HG03159 (cell line): ENCODE measurements around the gene NFX1.
"Not testable (repeated sequence)": the region's sequence is repeated elsewhere in the genome, so short reads cannot be mapped to it uniquely, and the experiment has no call there.

Experiments
- ATAC-seq: cut with Tn5 transposase; IDR thresholded peaks from one replicate; pipeline ENCODE4 v1.9.1; 2021; ENCODE audit warnings: mild to moderate bottlenecking, moderate library complexity; ENCODE audit not compliant: unreplicated experiment

Gene NFX1

DNA sequence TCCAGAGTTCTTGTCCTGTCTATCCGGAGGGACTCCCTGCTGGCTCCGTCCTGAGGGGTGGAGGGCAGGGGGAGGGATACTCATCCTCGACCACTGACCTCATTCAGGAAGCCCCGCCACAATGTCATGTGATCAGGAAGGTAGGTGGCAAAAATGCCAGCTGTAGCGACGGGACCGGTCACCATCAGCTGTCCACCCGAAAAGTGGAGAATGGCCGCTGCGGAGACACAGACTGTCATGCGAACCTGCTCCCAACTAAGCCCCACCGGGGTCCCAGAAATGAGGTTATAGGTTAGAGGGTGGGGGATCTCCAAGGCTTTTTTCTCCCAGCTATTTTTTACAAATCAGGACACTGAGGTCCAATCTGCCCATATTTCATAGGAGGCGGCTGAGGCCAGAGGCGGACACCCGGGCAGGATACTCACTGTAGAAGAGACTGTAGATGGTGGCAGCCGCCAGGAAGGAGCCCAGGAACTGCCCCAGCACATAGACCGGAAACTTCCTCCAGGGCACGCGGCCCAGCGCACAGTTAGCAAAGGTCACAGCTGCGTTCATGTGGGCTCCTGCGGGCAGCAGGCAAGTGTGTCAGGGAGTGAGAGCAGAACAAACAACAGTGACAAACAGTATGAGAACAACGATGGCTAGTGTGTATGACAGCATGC, 95.8 kb downstream of the NFX1 start:
- not testable (repeated sequence) for ATAC-seq

DNA sequence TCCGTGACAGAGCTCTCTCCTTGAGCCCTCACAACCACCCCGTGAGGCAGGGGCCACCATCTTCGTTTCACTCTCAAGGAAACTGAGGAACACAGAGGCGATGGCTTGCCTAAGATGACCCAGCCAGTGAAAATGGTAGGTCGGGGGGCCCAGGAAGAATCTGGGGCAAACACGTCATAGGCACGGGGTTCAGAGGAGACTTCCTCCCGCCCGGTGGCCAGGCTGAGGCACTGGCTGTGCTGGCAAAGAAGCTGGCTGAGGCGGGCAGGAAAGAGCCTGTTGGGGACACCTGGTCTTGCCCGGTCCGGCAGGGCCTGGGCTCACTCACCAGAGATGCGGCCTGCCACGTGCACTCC, 96.3 kb downstream of the NFX1 start:
- not testable (repeated sequence) for ATAC-seq

DNA sequence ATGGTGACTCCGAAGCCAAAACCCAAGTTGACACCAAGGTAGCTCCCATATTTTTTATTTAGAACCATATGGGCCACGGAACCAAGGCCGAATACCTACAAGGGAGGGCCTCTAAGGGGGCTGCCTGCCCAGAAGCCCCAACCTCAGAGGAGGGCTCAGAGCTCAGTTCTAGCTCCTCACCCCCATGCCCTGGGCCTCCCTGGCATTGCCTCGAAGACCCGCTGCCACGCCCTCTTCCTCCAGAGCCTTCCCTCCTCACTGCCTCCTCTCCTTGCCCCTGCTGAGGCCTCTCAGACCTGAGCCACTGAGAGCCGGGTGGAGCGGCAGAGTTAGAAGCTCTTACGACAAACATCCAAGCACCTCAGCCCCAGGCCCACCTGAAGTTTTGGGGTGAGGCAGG, 96.7 kb downstream of the NFX1 start:
- ATAC-seq, result not testable (repeated sequence)

DNA sequence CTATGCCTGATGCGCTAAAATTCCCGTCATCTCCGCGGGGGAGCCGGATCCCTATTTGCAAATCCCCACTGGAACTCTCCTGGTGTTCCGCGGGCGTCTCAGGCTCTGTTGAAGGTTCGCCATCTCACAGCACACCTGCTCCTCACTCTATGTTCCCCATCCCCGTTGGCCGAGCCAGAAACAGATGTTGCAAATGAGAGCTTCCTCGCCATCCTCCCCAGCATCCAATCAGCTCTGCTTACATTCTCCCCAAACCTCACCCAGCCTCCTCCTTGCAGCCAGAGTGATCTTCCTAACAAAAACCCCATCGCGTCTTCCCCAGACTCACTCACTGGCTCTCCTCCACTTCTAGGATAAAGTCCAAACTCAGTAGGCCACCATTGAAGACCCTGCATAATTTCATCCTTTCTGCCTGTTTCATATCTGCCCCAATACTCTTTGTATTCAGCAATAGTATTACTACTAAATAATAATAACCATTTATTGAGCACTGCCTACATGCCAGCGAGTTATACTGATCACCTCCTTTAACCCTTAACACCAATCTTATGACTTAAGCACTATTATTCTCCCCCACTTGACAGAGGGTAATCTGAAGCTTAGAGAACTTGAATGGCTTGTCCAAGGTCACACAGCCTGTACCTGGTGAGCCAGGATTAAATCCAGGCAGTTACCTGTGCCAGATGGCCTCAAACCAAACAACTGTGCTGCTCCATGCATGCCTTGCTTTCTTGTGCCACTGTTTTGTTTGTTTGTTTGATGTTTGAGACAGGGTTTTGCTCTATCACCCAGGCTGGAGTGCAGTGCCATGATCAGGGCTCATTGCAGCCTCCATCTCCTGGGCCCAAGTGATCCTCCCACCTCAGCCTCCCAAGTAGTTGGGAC, 98.0 kb downstream of the NFX1 start:
- no peak for ATAC-seq

DNA sequence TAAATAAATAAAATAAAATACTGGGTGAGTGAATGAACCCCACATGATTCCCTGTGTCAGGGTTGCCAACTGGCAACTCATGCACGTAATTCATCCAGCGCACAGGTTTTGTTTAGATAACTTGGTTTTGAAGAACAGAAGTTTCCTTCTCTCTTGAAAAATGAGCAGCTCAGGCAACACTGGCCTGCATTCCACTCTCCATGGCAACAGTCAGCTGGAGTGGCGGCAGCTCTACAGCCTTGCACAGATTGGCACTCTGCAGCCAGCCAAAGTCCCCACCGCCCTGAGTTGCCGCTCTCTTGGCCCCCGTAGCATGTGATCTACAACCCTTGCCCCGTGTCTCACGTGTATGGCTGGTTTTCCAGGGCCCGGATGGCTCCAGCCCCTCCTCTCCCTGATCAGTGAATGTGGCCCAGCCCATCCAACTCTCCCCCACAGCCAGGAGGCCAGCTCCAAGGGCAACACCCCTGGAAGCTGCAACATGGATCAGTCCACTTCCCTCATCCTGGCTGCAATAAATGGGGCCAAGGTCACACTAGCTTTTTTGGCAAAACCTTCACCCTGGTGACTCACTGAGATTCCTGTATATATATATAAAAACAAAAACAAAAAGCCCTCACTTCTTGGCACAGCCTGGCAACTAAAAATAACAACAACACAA, 100.9 kb downstream of the NFX1 start:
- ATAC-seq, result not testable (repeated sequence)

DNA sequence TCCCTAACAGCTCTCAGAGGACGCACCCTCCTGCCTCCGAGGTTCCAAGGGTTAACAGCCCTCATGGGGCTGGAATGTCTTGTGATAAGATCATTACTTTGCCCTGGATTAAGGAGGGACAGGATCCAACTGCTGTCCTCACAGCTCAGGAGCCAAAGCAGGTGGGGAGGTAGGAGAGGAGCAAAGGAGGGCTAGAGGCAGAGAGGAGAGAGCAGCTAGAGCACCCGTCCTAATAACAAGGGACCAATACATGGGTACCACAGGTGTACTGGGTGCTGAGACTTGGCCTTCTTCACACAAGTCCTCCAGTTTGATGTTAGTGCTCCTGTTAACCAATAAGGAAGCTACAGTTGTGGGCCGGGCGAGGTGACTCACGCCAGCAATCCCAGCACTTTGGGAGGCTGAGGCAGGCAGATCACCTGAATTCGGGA, 102.3 kb downstream of the NFX1 start:
- not testable (repeated sequence) for ATAC-seq

DNA sequence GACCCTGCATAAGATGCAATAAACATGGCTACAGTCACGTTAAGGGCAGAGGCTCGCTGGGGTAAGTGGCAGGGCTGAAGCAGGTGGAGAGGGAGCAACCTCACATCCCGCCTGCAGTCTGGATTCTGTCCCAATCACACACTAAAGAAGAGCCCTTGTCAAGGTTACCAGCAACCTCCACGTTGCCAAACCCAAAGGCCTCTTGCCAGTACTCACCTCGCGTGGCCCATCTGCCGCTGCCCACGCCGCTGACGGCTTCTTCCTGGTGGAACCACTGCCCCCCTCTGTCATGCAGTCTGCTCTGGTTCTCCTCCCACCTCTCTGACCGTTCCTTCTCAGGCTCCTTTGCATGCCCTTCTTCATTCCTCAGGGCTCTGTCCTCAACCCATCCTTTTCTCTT, 103.3 kb downstream of the NFX1 start:
- ATAC-seq, result no peak

DNA sequence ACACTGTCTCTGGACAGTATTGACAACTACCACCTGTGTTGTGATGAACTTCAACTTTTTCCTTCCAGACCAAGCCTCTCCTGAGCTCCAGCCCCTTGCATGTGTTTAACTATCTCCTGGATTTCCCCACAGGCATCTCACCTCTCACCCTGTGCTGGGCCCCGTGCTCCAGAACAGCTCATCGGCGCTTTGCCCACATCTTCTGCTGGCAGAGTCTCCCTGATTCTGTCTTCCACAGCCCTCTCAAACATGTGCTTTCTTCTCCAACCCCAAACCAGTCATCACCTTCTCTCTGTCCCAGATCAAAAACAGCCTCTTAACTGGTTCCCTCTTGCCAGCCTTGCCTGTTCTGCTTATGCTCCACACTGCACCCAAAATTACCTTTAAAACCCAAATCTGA, 103.7 kb downstream of the NFX1 start:
- not testable (repeated sequence) for ATAC-seq

DNA sequence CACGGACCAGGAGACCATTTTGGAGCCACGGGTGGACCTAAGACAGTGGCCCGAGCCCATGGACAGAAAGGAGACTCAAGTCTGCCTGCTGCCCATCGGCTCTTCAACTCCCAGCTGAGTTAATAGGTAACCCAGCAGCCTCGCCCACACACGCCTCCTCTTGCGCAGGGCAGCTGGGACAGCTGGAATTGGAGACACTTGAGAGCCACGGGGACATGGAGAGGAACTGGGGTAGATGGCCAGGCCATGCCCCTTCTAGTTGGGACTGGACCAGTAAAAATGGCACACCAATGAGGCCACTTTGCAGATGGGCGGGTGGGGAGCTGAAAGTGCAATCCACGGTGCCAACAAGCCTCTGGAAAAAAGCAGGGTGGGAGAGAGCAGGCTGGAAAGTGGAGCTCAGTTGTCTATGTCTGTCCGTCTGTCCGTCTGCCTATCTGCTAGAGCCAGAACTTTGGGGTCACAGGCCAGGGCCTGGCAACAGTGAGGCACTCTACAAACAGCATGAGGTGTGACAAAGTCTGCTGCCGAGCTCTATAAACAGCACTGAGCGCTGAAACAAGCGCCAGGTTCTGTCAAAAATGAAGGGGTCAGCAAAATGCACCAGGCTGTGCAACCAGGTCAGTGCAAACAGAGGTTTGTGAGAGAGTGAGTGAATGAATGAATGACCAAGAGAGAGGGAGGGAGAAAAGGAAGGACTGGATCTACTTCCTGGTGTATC, 105.0 kb downstream of the NFX1 start:
- not testable (repeated sequence) for ATAC-seq

DNA sequence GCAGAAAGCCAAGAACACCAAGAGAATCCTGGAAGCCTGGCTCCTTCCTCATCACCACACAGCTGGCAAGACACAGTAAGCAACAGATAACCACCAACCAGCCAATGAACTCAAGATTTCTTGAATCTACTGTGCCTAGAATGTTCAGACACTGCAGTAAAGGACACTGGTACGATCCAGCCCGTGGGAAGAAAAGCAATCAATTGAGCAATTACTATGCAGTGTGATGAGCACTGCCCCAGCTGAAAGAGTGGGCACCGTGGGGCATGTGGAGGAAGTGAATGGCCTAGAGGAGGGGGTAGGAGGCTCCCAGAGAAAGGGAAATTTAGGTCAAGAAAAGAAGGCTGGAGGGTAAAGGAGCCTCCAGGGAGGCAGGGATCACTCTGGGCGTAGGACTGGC, 107.5 kb downstream of the NFX1 start:
- ATAC-seq, result not testable (repeated sequence)

DNA sequence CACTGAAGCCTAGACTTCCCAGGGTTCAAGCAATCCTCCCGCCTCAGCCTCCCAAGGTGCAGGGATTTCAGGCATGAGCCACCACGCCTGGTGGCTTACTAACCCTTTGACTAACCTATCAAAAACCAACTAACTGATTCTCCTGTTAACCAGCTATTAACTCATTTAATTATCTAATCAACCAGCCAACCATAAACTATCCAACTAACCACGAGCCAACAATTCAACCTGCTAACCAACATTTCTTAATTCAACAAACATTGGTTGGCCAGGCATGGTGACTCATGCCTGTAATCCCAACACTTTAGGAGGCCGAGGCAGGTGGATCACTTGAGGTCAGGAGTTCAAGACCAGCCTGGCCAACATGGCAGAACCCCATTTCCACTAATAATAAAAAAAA, 108.7 kb downstream of the NFX1 start:
- ATAC-seq, result not testable (repeated sequence)

DNA sequence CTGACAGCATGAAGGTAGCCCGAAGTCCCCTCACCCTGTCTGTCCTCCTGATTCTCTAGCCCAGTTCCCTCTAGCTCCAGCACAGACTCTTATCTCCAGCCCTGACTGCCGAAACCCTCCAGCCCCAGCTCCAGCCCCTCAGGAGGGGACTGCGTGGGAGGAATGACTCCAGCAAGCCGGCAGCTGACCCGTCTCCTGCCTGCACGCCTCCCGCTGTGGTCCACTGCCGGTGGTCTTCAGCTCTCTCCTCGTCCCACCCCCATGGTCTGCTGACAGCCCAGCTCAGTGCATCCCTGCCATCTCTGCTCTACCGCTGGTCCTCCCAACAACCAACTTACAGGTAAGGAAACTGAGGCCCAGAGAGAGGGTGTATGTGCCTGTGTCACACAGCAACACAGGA, 111.5 kb downstream of the NFX1 start:
- ATAC-seq, result not testable (repeated sequence)

DNA sequence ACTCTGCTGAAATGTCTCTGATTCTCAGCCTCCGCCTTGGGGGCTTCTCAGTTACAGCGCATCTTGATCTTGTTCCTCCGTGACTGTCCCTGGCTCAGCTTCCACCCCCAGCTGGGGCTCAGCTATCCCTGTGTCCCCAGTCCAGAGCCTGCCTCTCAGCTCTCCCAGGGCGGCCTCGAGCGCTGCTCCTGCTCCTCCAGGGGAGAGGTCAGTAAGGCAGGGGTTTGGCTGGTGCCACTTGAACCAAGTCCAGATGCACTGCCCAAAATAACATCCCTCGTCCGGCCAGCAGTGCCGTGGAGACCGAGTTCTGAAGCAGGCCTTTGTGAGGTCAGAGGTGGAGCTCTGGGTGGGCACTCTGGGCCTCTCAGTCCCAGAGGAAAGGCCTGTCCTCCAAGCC, 112.1 kb downstream of the NFX1 start, which contains the start of gene AQP7:
Gene AQP7 (minus strand): TSS at position 198 of the 400 bp plus-strand sequence. CDS start 1,306 bp downstream, outside the sequence.
- not testable (repeated sequence) for ATAC-seq

DNA sequence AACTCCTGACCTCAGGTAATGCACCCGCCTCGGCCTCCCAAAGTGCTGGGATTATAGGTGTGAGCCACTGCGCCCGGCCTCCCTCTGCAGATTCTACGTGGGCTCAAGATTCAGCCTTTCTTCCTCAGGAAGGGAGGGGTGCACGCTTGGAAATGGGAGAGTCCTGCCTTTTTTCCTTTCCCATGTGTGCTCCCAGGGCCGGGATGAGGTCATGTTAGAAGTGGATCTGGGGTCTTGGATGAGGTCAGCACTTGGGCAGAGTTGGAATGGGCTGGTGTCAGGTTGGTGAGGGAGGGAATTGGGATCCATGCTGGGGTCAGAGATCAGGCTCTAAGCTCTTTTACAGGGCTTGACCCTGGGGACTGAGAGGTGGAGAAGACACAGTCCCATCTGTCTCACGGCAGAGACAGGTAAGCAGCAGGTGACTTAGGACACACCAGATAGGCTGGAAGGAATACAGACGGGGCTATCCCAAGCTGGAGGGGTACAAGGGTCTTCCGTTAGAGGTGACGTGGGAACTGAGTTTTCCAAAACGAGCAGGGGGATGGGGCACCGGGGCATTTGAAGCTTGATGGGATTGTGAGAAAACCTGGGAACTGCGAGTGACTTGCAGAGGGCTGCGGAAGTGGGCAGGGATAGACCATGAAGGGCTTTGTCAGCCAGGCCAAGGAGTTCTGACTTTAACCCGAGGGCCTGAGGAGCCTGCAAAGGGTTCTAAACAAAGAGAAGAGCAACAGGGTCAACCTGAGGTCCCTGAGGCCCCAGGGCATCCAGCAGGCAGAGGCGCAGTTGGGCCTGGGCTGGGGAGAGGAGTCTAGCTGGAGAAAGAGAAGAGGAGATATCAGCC, 113.8 kb downstream of the NFX1 start:
- no peak for ATAC-seq

DNA sequence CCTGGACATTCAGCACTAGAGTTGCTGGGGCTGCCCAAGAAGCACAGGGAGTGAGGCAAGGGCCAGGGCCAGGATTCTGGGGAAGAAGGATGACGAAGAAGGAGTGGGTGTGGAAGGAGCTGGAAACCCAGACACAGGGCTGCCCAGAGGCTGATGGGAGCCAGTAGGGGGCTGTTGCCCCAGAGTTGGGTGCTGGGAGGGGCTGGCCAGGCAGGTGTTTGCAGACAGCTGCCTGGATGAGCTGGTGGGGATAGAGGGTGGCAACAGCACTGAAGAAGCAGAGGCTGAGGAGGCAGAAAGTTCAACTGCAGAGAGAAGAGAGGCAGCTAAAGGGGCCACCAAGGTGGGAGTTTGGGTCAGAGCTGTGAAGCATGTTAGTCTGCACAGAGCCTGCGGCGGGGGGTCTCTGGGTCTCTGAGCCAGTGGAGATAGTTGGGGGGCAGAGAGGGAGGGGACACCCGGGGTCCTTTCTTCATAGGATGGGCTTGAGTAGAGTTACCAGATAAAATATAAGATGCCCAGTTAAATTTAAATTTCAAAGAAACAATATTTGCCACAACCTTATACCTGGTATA, 114.6 kb downstream of the NFX1 start:
- no peak for ATAC-seq

DNA sequence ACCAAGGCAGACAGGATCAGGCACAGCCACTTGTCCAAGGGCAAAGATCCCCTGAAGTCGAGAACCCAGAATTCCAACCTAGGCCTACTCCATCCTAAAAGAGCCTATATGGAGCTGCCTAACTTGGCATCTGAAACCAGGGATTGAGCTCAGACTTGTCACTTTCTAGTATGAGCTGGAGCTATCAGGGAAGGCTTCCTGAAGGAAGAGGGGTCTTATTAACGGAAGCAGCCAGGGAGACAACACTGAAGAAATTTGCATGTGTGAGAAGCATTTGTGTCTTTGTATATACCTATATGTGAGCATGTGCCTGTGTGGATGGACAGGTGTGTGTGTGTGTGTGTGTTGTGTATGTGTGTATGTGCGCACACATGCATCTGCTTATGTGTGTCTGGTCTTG, 116.7 kb downstream of the NFX1 start:
- ATAC-seq, result no peak

DNA sequence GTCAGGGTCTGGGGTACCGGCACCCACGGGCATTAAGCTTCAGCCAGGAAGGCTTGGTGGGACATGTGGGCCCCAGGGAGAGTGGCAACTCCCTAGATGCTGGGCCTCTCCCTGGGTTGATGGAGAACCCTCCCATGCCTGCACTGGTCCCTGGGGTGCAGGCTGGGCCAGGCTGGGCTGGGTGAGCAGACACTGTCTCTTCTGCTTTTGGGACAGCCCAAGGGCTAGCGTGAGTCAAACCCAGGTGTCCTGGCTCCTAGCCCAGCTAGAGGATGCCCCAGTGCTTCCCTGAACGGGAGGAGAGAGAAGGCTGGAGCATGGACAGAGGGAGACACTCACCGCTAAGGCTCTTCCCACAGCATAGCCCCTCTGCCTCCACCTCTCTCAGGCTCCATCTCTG, 117.8 kb downstream of the NFX1 start:
- ATAC-seq, result no peak

DNA sequence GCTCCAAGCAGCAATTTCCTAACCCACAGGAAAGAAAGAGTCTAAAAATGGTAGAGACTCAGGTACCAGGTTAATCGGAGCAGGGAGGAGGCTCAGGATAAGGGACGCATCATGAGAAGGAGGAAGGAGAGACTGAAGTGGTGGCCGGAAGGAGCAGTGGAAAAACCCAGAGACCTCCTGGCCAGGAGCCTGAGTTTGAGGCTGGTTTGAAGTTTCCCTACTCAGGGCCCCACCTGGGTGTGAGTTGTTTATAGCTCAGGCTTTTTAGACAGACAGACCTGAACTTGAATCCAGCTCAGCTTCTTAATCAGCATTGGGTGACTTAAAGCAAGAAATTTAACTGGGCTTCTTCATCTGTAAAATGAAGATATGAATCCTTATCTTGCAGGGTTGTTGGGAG, 124.0 kb downstream of the NFX1 start:
- no peak for ATAC-seq

DNA sequence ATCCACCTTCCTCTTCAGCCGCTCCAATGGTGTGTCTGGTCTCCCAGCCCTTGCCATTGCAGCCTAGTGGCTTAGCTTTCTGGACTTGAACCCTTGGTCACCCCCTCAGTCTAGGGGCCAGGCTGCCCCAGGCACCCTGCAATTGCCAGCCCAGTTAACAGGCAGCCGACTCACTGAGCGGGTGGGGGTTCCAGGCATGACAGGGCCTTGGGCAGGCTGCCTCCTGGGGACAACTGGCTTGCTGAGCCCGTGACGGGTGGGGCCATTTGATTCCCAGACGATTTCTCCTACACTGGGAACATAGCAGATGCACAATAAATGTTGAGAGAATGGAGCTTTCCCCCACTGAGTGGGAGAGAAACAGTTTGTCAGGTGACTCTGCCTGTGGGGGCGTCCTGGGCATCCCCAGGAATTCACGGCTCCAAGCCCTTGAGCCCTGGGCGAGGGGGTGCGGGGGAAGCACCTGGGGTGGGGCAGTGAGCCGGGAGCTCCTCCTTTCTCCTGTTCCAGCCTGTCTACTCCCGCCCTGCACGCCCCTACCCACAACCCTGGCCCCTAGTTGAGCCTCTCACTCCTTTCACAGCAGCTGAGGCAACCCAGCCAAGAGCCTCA, 124.7 kb downstream of the NFX1 start:
- no peak for ATAC-seq
